Middle frontal gyrus (tissue), 1 donor: ENCODE measurements around the gene FOSB.
"Not testable (repeated sequence)": the region's sequence is repeated elsewhere in the genome, so short reads cannot be mapped to it uniquely, and the experiment has no call there.

Experiments used
- DNase-seq: peaks from one replicate; pipeline ENCODE4 v3.0.0-alpha.2; 2015; ENCODE audit warnings: low spot score; ENCODE audit errors: extremely low spot score

The FOSB gene

GRCh38 chr19:45503909-45504308 is 36.1 kb downstream of the FOSB start:
- DNase-seq: no peak

DNA sequence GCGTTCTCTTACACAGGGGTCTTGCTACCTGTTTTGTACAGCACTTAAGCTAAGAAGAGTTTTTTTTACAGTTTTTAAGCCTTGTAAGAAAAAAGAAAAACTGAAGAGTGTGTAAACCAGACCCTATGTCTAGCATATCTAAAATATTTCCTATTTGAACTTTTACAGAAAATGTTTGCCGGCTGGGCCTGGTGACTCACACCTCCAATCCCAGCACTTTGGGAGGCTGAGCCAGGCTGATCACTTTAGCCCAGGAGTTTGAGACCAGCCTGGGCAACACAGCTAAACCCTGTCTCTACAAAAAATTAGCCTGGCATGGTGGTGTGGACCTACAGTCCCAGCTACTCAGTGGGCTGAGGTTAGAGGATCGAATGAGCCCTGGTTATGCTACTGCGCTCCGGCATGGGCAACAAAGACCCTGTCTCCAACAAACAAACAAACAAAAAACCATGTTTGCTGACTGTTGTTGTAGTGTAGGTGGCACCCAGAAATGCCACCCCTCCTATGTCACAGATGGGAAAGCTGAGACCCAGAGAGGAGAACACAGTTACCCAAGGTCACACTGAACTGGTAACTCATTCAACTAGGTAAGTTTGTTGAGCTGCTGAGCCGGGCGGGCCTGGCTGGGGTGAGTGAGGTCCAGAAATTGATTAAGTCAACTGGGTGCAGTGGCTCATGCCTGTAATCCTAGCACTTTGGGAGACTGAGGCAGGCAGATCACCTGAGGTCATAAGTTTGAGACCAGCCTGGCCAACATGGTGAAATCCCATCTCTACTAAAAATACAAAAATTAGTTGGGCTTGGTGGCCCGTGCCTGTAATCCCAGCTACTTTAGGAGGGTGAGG is 37.6 kb downstream of the FOSB start:
- no peak for DNase-seq

GRCh38 chr19:45505996-45506245 is 38.1 kb downstream of the FOSB start:
- no peak for DNase-seq

- peak; percentile 80 for DNase-seq
Measured at GRCh38 chr19:45506246-45506988, 38.6 kb downstream of the FOSB start.

DNA sequence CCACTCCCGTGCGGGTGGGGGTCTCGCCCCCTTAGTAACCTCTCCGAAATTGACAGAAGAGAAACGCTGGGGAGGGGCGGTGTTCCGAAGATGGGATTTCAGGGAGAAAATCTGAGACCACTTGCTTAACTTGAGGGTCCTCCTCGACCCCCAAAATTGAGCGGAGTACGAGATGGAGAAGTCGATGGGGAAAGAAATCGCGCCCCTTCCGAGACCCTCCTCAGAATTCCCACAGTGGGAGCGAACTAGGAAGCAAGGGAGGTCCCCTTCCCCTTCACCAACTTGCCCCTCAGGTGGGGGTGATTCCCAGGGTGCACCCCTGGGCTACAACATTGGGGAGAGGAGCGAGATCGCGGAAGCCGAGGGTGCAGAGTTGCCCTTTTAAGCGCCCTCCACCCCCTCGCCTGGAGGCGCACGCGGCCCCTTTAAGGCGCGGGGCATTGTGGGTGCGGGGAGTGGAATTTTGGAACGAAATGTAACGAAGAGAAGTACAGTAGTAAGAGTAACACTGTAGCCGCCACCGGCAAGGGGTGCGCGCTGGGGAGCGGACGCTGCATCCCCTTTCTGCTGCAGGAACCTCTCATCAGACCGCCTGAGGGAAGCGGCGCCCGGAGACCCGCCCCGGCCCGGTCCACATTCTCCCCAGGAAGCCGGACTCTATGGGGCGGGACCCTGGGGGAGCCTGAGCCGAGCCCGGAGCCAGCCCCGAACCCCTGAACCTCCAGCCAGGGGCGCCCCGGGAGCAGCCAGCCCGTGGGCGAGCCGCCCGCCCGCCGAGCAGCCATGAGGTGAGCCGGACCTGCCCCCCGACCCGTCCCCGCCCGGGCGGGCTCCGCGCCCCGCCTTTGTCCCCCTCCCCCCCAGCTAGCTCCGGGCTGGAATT is 39.4 kb downstream of the FOSB start, which contains the start of gene VASP:
VASP (plus strand) TSS at position 491 of the 883 bp plus-strand sequence; CDS start at position 784, 293 bp downstream.
- peak; percentile 60 for DNase-seq

DNA sequence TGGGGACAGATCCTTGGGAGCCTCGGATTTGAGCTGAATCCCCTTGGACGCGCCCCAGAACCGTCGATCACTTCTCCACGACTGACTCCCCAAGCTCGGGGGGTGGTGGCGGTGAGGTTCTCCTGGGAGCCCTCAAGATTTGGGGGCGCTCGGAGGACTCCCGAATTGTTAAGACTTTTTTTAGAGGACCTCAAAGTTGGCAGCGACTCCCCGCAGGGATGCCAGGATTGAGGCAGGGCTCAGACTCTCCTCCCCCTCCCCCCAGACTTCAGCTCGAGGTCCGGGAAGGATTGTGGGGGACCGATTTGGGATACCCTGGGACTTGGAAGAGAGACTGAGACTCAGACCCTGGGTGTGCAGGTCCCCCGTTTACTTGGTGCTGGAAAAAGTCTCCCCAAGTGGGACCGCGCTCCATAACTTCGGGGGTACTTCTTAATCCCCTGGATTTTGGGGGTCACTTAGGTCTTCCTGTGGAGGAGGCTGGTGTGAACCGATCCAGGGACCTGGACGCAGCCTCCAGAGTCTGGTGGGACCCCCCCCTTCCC is 40.1 kb downstream of the FOSB start:
- no peak for DNase-seq

DNA sequence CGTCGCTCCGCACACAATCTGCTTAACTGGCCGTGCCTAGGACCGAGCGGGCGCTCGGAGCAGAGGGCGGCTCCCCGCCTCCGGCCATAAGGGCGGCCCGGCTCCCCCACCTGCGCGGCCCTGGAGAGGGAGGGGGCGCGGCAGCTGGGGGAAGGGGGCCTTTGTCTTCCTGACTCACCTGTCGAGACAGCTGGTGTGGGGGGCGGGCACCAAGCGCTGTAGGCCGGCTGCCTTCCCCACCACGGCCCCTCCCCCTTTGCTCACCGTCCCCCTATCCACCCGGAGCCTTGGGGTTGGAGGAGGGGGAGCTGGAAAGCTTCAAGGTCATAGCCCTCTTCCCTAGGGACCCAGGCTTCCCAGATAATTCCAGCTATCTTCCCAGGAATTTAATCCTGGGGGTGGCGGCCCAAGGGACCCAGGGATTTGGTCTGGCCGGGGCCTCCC is 40.6 kb downstream of the FOSB start:
- no peak for DNase-seq

- DNase-seq: no peak
Measured at GRCh38 chr19:45508861-45509691, 41.3 kb downstream of the FOSB start.

DNA sequence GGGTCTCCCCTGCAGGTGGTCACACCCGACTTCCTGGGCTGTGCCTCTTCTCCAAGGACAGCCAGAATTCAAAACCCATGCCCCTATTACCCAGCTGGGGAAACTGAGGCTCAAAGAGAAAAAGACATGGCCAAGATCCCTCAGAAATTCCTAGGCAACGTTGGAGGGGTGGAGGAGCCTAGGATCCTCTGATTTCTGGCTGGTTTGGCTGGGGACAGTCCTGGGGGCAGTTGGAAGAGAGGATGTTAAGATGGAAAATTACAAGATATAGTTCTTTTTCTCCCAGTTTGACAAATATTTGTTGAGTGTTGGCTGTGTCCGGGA is 41.9 kb downstream of the FOSB start:
- DNase-seq: no peak

GRCh38 chr19:45510352-45510751 is 42.6 kb downstream of the FOSB start:
- DNase-seq: not testable (repeated sequence)

- DNase-seq: no peak
Measured at GRCh38 chr19:45511074-45511473, 43.3 kb downstream of the FOSB start.

- no peak for DNase-seq
Measured at GRCh38 chr19:45512881-45513483, 45.2 kb downstream of the FOSB start.

GRCh38 chr19:45514376-45515051 is 46.7 kb downstream of the FOSB start:
- DNase-seq: no peak

GRCh38 chr19:45515081-45515624 is 47.4 kb downstream of the FOSB start:
- DNase-seq: no peak

DNA sequence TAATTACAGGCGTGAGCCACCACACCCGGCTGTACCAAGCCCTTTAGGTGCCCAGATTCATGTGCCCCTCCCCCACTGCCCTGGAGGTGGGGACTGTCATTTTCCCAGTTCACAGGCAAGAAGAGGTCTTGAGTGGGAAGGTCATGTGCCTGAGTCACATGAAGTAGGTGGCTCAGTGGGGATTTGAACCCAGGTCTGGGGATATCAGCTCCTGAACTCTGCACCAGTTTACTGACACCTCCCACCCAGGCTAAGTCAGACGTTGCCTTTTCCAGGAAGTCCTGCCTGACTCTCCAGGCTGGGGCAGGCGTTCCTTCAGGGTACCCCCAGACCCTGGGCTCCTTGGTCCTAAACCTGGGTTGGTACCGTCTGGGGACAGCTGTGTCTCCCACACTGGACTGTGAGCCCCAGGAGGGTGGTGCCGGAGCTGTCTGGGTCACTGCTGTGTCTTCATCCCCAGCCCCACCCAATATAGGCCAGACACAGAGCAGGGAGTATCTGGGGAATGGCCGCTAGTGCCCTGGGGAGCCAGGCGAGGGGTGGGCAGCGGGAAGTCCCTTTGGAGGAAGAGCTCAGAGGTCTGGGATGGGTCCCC is 48.1 kb downstream of the FOSB start:
- no peak for DNase-seq

DNA sequence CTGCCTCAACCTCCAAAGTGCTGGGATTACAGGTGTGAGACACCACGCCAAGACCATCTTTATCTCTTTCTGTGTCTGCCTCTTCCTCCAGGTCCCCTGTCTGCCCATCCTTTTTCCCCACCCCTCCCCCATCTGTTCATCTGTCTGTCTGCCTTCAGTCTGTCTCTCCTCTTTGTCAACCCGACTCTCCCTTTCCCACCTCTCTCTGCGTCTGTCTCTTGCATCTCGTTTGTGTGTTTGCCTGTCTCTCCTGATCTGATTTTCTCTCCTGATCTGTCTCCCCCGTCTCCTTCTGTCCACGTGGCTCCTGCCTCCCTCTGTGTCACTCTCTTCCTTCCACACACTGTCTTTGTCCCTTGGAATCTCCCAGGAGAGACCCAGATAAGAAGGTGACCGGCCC is 49.4 kb downstream of the FOSB start:
- no peak for DNase-seq

- DNase-seq: no peak
Measured at GRCh38 chr19:45517641-45518468, 50.1 kb downstream of the FOSB start.

GRCh38 chr19:45518469-45518826 is 50.7 kb downstream of the FOSB start:
- DNase-seq: no peak
